ENCODE data around the gene ELOB. TPM values are rescaled to one million over a fixed set of nuclear protein-coding genes. Genes with fewer than 3 reads are reported as not detected.

Gene ELOB
- total and polyA plus RNA-seq, 2 of the 13 experiments (the other 11 are each of a cell fraction or from before 2014, with no cell fraction given): 208 to 225 TPM

DNA sequence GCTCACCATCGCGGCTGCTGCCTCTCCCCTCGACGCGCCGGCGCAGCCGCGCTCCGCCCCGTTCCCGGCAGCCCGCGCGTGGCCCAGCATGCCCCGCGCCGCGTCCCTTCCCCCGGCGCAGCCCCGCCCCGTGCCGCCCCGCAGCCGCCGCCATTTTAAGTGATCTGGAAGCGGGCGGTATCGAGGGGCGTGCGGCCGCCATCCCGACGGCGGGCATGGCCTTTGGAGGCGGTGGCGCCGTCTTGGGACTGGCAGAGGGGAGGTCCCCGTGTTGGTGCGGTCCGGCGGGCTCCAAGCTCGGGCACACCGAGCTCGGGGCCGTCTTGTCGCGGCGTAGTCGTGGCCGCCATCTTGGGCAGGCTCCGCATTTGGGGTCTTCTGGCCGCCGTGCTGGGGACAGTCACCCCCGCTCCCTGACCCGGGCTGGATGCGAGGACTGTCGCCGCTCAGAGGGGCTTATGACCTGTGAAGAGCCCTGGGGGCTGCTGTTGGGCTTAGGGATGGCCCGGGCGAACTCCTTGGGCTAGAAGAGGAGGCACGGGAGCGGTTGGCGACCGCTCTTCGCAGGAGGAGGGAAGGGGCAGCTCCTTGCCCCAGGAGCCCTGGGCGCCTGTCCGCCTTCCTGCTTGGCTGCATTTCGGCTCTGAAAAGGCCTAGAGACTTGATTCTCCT, at the start of gene ELOB (continued):
- TF ChIP-seq, protein P1, sequence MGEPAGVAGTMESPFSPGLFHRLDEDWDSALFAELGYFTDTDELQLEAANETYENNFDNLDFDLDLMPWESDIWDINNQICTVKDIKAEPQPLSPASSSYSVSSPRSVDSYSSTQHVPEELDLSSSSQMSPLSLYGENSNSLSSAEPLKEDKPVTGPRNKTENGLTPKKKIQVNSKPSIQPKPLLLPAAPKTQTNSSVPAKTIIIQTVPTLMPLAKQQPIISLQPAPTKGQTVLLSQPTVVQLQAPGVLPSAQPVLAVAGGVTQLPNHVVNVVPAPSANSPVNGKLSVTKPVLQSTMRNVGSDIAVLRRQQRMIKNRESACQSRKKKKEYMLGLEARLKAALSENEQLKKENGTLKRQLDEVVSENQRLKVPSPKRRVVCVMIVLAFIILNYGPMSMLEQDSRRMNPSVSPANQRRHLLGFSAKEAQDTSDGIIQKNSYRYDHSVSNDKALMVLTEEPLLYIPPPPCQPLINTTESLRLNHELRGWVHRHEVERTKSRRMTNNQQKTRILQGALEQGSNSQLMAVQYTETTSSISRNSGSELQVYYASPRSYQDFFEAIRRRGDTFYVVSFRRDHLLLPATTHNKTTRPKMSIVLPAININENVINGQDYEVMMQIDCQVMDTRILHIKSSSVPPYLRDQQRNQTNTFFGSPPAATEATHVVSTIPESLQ (CRISPR knock-in tag; conservative IDR thresholded peaks at IDR 0.05): no peak
- no peak for TF ChIP-seq SMARCE1 (IDR thresholded peaks at IDR 0.05; ENCODE audit: borderline replicate concordance)
- TF ChIP-seq, protein P2, sequence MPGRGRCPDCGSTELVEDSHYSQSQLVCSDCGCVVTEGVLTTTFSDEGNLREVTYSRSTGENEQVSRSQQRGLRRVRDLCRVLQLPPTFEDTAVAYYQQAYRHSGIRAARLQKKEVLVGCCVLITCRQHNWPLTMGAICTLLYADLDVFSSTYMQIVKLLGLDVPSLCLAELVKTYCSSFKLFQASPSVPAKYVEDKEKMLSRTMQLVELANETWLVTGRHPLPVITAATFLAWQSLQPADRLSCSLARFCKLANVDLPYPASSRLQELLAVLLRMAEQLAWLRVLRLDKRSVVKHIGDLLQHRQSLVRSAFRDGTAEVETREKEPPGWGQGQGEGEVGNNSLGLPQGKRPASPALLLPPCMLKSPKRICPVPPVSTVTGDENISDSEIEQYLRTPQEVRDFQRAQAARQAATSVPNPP (CRISPR knock-in tag; IDR thresholded peaks at IDR 0.05): no peak
- no peak for TF ChIP-seq ZBTB3 (CRISPR knock-in tag; IDR thresholded peaks at IDR 0.05; ENCODE audit: borderline replicate concordance, low read depth)
- no peak for TF ChIP-seq GTF2F1 (IDR thresholded peaks at IDR 0.05; ENCODE audit: low read length)
- TF ChIP-seq ZNF382 (CRISPR knock-in tag; IDR thresholded peaks at IDR 0.05; ENCODE audit: borderline replicate concordance): no peak
- TF ChIP-seq ZNF672 (CRISPR knock-in tag; IDR thresholded peaks at IDR 0.05): no peak
- TF ChIP-seq ZNF562 (CRISPR knock-in tag; IDR thresholded peaks at IDR 0.05; ENCODE audit: borderline replicate concordance): no peak
- TF ChIP-seq ZNF513 (CRISPR knock-in tag; conservative IDR thresholded peaks at IDR 0.05): no peak
- no peak for TF ChIP-seq AGO1 (IDR thresholded peaks at IDR 0.05; ENCODE audit: low read depth, low read length, poor library complexity, severe bottlenecking)
- no peak for TF ChIP-seq GTF3A (CRISPR knock-in tag; conservative IDR thresholded peaks at IDR 0.05)
- no peak for TF ChIP-seq ZFP1 (CRISPR knock-in tag; IDR thresholded peaks at IDR 0.05)
- TF ChIP-seq THAP11 (CRISPR knock-in tag; IDR thresholded peaks at IDR 0.05): peak; percentile 86
- TF ChIP-seq HMG20B (CRISPR knock-in tag; conservative IDR thresholded peaks at IDR 0.05): no peak
- peak; percentile 76; the same call in 1 of the 2 replicates for TF ChIP-seq SNAPC2 (CRISPR knock-in tag; IDR thresholded peaks at IDR 0.05)
- TF ChIP-seq, protein P3, sequence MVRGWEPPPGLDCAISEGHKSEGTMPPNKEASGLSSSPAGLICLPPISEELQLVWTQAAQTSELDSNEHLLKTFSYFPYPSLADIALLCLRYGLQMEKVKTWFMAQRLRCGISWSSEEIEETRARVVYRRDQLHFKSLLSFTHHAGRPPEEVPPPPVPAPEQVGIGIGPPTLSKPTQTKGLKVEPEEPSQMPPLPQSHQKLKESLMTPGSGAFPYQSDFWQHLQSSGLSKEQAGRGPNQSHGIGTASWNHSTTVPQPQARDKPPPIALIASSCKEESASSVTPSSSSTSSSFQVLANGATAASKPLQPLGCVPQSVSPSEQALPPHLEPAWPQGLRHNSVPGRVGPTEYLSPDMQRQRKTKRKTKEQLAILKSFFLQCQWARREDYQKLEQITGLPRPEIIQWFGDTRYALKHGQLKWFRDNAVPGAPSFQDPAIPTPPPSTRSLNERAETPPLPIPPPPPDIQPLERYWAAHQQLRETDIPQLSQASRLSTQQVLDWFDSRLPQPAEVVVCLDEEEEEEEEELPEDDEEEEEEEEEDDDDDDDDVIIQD (CRISPR knock-in tag; IDR thresholded peaks at IDR 0.05; ENCODE audit: low read depth): no peak
- TF ChIP-seq, protein P4, sequence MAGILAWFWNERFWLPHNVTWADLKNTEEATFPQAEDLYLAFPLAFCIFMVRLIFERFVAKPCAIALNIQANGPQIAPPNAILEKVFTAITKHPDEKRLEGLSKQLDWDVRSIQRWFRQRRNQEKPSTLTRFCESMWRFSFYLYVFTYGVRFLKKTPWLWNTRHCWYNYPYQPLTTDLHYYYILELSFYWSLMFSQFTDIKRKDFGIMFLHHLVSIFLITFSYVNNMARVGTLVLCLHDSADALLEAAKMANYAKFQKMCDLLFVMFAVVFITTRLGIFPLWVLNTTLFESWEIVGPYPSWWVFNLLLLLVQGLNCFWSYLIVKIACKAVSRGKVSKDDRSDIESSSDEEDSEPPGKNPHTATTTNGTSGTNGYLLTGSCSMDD (CRISPR knock-in tag; IDR thresholded peaks at IDR 0.05): no peak
- TF ChIP-seq AKAP8 (CRISPR knock-in tag; IDR thresholded peaks at IDR 0.05): no peak
- no peak for TF ChIP-seq DDIT3 (CRISPR knock-in tag; IDR thresholded peaks at IDR 0.05)
- TF ChIP-seq ZNF20 (CRISPR knock-in tag; IDR thresholded peaks at IDR 0.05): no peak
- TF ChIP-seq, protein P5, sequence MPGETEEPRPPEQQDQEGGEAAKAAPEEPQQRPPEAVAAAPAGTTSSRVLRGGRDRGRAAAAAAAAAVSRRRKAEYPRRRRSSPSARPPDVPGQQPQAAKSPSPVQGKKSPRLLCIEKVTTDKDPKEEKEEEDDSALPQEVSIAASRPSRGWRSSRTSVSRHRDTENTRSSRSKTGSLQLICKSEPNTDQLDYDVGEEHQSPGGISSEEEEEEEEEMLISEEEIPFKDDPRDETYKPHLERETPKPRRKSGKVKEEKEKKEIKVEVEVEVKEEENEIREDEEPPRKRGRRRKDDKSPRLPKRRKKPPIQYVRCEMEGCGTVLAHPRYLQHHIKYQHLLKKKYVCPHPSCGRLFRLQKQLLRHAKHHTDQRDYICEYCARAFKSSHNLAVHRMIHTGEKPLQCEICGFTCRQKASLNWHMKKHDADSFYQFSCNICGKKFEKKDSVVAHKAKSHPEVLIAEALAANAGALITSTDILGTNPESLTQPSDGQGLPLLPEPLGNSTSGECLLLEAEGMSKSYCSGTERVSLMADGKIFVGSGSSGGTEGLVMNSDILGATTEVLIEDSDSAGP (CRISPR knock-in tag; IDR thresholded peaks at IDR 0.05; ENCODE audit: borderline replicate concordance): peak; percentile 54; the same call in 1 of the 2 replicates

All from HepG2 (cell line).